COR-L47 (cell line): ENCODE measurements around the gene PHF2.

ENCODE experiments used
- DNase-seq: peaks from one replicate; lab custom pipeline; 2025; lab: John Stamatoyannopoulos, UW

PHF2 gene

GRCh38 chr9:93630806-93631411, 54.5 kb downstream of the PHF2 start:
- no peak for DNase-seq

GRCh38 chr9:93633492-93634221, 57.3 kb downstream of the PHF2 start:
- DNase-seq: no peak

- no peak for DNase-seq
Observed at GRCh38 chr9:93634311-93635185, 58.2 kb downstream of the PHF2 start.

- DNase-seq: no peak
Observed at GRCh38 chr9:93635186-93636107, 59.1 kb downstream of the PHF2 start.

- DNase-seq: no peak
Observed at GRCh38 chr9:93636172-93636661, 59.8 kb downstream of the PHF2 start.

GRCh38 chr9:93636667-93637066, 60.3 kb downstream of the PHF2 start:
- no peak for DNase-seq

- DNase-seq: no peak
Observed at GRCh38 chr9:93637886-93638285, 61.5 kb downstream of the PHF2 start.

GRCh38 chr9:93640027-93640426, 63.6 kb downstream of the PHF2 start:
- no peak for DNase-seq

- DNase-seq: no peak
Observed at GRCh38 chr9:93642961-93643360, 66.6 kb downstream of the PHF2 start.

GRCh38 chr9:93644397-93645088, 68.2 kb downstream of the PHF2 start:
- no peak for DNase-seq

- no peak for DNase-seq
Observed at GRCh38 chr9:93645149-93645889, 68.9 kb downstream of the PHF2 start.

- DNase-seq: no peak
Observed at GRCh38 chr9:93645921-93646639, 69.7 kb downstream of the PHF2 start.

- DNase-seq: no peak
Observed at GRCh38 chr9:93646640-93647178, 70.3 kb downstream of the PHF2 start.

GRCh38 chr9:93648181-93648580, 71.8 kb downstream of the PHF2 start:
- no peak for DNase-seq

- no peak for DNase-seq
Observed at GRCh38 chr9:93648836-93649235, 72.5 kb downstream of the PHF2 start.

GRCh38 chr9:93649610-93650261, 73.4 kb downstream of the PHF2 start:
- no peak for DNase-seq

GRCh38 chr9:93650448-93650847, 74.1 kb downstream of the PHF2 start:
- no peak for DNase-seq

- no peak for DNase-seq
Observed at GRCh38 chr9:93651521-93651950, 75.2 kb downstream of the PHF2 start.
